SJCRH30 (cell line): ENCODE results near the gene NOD1. TPM values are rescaled to one million over a fixed set of nuclear protein-coding genes. Genes with fewer than 3 reads are reported as not detected.
"Not testable (repeated sequence)": the region's sequence is repeated elsewhere in the genome, so short reads cannot be mapped to it uniquely, and the experiment has no call there.

Experiments used
- DNase-seq, 2 experiments: peaks; one replicate each; pipeline ENCODE4 v3.0.0-alpha.2; 2015 to 2020
- H3K27ac ChIP-seq: fragments of 250-450 bp; sonication (Bioruptor Pico); 2 replicates; pipeline ENCODE4 v1.5.1; 2020; ENCODE audit warnings: mild to moderate bottlenecking, moderate library complexity
- H3K27me3 ChIP-seq: fragments of 250-450 bp; sonication (Bioruptor Pico); 2 replicates; pipeline ENCODE4 v1.5.1; 2020; ENCODE audit warnings: mild to moderate bottlenecking, moderate library complexity
- H3K36me3 ChIP-seq: fragments of 250-450 bp; sonication (Bioruptor Pico); 2 replicates; pipeline ENCODE4 v1.5.1; 2020; ENCODE audit warnings: mild to moderate bottlenecking, moderate library complexity
- H3K4me1 ChIP-seq: fragments of 250-450 bp; sonication (Bioruptor Pico); 2 replicates; pipeline ENCODE4 v1.5.1; 2020; ENCODE audit warnings: mild to moderate bottlenecking, moderate library complexity
- H3K4me3 ChIP-seq: fragments of 250-450 bp; sonication (Bioruptor Pico); 2 replicates; pipeline ENCODE4 v1.5.1; 2020; ENCODE audit warnings: mild to moderate bottlenecking, moderate library complexity
- H3K9me3 ChIP-seq: fragments of 250-450 bp; sonication (Bioruptor Pico); replicated peaks from 2 replicates; pipeline ENCODE4 v1.5.1; 2020; ENCODE audit warnings: mild to moderate bottlenecking, moderate library complexity
- total RNA-seq: library from RNA; depleted of rRNA; stranded (reverse); fragments of >200 nt; shearing (Covaris generic); gene quantifications from 2 replicates; pipeline ENCODE4 v1.2.3, GENCODE V29; 2014; rRNA removed

The NOD1 gene, protein sequence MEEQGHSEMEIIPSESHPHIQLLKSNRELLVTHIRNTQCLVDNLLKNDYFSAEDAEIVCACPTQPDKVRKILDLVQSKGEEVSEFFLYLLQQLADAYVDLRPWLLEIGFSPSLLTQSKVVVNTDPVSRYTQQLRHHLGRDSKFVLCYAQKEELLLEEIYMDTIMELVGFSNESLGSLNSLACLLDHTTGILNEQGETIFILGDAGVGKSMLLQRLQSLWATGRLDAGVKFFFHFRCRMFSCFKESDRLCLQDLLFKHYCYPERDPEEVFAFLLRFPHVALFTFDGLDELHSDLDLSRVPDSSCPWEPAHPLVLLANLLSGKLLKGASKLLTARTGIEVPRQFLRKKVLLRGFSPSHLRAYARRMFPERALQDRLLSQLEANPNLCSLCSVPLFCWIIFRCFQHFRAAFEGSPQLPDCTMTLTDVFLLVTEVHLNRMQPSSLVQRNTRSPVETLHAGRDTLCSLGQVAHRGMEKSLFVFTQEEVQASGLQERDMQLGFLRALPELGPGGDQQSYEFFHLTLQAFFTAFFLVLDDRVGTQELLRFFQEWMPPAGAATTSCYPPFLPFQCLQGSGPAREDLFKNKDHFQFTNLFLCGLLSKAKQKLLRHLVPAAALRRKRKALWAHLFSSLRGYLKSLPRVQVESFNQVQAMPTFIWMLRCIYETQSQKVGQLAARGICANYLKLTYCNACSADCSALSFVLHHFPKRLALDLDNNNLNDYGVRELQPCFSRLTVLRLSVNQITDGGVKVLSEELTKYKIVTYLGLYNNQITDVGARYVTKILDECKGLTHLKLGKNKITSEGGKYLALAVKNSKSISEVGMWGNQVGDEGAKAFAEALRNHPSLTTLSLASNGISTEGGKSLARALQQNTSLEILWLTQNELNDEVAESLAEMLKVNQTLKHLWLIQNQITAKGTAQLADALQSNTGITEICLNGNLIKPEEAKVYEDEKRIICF
- 6.4 and 11.4 TPM in 2 replicates for total RNA-seq

DNA sequence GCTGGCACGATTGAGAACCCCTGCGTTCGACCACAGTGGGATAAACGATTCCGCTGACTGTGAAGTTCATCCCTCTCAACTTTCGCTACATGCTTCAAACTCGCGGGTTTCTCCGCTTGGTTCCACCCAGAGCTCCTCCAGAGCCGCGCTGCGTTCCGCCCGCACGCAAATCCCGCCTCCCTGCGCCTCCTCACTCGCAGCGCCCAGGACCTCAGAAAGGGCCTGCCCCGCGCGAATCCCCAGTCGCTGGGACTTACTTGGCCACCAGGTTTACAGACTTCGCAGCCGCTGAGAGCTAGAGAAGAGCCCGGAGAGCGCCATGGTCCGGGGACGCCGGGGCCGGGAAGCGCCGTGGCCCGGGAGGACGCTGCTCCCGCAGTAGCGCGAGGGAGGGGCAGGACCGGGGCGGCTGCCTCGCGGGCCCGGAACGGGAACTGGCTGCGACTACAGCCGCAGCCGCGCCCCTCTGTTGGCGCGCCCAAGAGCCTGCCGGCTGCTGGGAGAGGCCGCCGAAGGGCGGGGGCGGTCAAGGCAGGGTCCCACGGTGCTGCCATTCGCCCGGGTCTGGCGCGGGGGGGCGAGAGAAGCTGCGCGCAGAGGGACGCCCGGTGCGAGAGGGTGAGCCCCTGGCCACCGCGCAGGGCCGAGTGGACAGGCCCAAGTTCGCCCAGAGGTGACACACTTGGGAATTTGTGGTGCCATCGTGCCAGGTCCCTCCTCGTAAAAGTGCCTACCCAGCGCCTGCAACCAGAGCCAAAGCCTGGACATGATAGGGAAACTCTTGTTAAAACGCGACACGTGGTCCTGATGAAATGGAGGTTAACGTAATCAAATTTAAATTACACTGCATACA, at the start of gene NOD1:
TSS of gene NOD1 (minus strand) at position 436 of the 853 bp plus-strand sequence. CDS start 21,863 bp downstream, outside the sequence.
- no peaks in the 10 kb centered on the region for H3K36me3 ChIP-seq
- no peaks in the 10 kb centered on the region for H3K27me3 ChIP-seq
- H3K4me1 ChIP-seq, result no peaks in the 10 kb centered on the region
- peak within 1 kb of the TSS; percentile 75 for H3K27ac ChIP-seq
- H3K9me3 ChIP-seq, result no peaks in the 10 kb centered on the region
- H3K4me3 ChIP-seq, result peak within 1 kb of the TSS; percentile 82
- peak; percentile 78 to 82 for DNase-seq

DNA sequence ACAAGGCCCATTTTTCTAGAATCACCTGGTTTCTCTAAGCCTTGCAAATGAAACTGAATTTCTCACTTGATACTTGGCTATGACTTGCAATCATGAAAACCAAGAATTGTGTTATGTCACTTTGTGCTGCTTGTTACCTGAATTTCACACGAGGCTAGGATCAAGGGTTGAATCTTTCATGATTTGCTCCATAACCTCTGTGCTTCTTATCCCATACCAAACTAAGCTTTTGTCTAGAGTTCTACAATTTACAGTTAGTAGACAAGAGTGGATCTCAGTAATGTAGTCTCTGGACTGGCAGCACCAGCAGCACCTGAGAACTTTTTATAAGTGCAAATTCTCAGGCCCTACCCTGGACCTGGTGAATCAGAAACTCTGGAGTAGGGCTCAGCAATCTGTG, 48.7 kb upstream of the NOD1 start:
- H3K4me3 ChIP-seq, DNase-seq, H3K27me3 ChIP-seq: not testable (repeated sequence)

DNA sequence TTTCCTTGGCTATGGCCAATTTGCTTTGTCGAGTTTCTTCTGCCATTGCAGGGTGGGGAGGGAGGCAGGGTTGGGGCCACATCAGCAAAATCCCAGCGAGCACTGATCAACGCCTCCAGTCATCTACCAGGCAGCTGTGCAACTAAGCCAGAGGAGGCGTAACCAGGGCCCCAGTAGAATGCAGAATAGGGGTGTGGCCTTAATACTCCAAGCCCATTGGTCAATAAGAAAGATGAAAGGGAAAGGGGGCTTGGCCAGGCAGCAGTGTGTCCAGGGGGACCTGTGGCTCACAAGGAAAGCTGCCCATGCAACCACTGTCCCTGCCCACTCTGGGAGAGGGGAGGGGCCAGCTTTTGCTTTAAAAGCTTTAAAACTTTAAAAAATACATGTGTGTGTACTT, 47.6 kb upstream of the NOD1 start:
- peak; percentile 46 to 67 for DNase-seq
- H3K4me3 ChIP-seq, result no peak overlapping the region

More for the DNA sequence above, 48.7 kb upstream of the NOD1 start:
- not testable (repeated sequence) for H3K36me3 ChIP-seq, H3K9me3 ChIP-seq, H3K4me1 ChIP-seq, H3K27ac ChIP-seq

DNA sequence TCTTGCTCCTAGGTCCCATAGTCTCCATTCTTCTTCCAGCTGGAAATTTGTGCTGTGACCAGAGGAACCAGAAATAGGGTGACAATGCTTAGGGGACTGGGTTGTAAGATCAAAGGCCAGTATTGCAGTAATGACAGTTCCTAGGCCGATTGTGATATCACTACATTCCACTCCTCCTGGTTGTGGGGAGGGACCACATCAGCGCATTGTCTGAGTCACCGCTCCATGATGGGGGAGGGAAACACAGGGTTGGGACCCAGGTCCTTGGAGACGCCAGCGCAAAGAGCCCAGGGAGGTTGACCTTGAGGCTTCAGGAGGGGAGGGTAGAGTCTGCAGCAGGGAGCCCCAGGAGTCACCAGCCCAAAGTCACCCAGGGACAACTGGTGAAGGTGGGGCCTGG, 46.8 kb upstream of the NOD1 start:
- Histone ChIP-seq H3K9me3 (no peaks in the 10 kb centered on the region), H3K4me1 (no peaks in the 10 kb centered on the region), H3K27me3 (no peaks in the 10 kb centered on the region), H3K36me3 (no peaks in the 10 kb centered on the region), H3K27ac (no peak overlapping the region), H3K4me3 (no peak overlapping the region)
- DNase-seq, result no peak

More for the DNA sequence above, 47.6 kb upstream of the NOD1 start:
- H3K27ac ChIP-seq, result no peak overlapping the region
- H3K9me3 ChIP-seq, result no peaks in the 10 kb centered on the region
- H3K27me3 ChIP-seq, result no peaks in the 10 kb centered on the region
- no peaks in the 10 kb centered on the region for H3K4me1 ChIP-seq
- H3K36me3 ChIP-seq, result no peaks in the 10 kb centered on the region

DNA sequence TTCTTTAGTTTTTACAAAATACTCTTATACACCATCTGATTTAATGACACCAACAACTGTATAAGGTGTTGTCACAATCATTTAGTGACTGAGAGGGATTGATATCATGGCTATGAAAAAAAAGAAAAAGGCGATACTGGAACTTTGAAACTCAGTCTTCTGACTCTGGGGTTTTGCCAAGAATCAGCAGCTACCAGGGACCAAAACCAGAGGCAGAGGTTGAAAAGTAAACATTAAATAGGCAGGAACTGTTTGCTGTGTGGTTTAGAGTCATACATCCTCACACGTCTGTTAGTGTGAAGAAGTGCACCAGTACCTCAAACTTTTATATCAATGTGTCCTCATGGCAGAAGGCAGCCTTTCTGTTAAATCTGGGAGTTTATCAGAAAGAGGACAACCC, 46.0 kb upstream of the NOD1 start:
- Histone ChIP-seq H3K4me1 (no peaks in the 10 kb centered on the region), H3K9me3 (no peaks in the 10 kb centered on the region), H3K27me3 (no peaks in the 10 kb centered on the region), H3K4me3 (no peak overlapping the region), H3K36me3 (no peaks in the 10 kb centered on the region), H3K27ac (no peak overlapping the region)
- no peak for DNase-seq

DNA sequence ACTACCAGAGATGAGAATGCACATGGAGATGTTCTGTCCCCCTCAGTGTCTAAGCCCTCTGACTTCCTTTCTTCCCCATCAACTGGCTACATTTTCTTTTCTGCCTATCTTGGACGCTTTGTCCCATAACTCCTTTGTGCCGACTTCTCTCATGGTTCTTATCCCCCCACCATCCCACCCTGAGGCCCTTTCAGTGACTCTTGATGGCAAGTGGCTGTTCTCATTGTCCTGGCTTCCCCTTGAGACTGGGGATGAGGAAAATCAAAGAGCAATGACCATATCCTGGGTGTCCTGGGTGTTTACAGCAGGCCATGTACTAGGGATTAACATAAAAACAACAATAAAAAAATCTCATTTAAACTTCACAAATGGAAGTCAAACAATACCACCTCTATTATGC, 44.9 kb upstream of the NOD1 start:
- H3K27ac ChIP-seq, result no peak overlapping the region
- no peaks in the 10 kb centered on the region for H3K36me3 ChIP-seq
- no peaks in the 10 kb centered on the region for H3K27me3 ChIP-seq
- H3K4me1 ChIP-seq, result no peaks in the 10 kb centered on the region
- H3K9me3 ChIP-seq, result no peaks in the 10 kb centered on the region
- no peak for DNase-seq
- H3K4me3 ChIP-seq, result no peak overlapping the region

DNA sequence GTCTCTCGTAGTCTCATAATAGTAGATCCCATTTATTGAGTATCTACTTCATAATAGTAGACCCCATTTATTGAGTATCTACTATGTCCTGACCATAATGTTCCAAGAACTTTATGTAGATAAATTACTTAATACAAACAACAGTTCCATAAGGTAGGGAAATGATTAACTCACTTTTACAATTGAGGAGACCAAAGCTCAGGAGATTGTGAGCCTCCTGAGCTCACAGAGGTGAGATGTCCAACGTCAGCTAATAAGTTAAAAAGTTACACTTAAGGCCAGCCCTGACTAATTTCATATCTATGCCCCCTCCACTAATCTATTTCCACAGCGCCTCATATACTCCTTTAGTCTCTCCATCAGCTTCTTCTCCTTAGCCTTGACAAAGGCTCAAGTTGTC, 43.6 kb upstream of the NOD1 start:
- no peaks in the 10 kb centered on the region for H3K9me3 ChIP-seq
- no peaks in the 10 kb centered on the region for H3K4me1 ChIP-seq
- H3K4me3 ChIP-seq, result no peak overlapping the region
- H3K27me3 ChIP-seq, result no peaks in the 10 kb centered on the region
- no peak for DNase-seq
- H3K36me3 ChIP-seq, result no peaks in the 10 kb centered on the region
- no peak overlapping the region for H3K27ac ChIP-seq

DNA sequence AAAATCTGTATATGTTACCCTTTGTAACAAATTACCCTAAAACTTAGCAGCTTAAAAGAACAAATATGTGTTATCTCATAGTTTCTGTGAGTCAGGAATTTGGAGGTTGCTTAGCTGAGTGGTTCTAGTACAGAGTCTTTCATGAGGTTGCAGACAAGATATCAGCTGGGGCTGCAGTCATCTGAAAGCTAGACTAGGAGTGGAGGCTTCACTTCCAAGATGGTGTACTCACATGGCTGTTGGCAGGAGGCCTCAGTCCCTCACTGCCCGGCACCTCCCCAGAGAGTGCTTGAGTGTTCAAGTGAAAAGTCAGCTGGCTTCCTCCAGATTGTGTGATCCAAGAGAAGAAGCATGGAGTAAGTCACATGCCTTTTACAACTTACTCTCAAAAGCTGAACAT, 42.9 kb upstream of the NOD1 start:
- DNase-seq, result no peak
- H3K27ac ChIP-seq, result no peak overlapping the region

DNA sequence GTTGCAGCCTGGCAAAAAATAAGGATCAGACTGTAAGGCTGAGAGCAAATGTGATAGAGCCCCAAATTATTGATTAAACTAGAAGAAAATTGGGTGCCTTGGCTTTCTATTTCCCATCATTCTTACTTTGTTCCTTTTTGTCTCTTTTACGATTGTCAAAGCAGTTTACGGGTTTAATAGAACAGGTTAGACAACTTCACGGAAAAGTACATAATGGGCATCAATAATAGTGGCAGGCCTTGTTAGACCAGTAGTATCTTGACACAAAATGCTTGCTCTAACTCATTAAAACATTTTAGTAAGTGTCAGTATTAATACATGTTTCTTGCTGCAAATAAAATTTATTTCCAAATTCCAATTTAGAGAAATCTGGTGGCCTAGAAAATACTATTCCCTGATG, 40.5 kb upstream of the NOD1 start:
- no peak for DNase-seq
- Histone ChIP-seq H3K9me3 (no peaks in the 10 kb centered on the region), H3K4me1 (no peaks in the 10 kb centered on the region), H3K27me3 (no peaks in the 10 kb centered on the region), H3K4me3 (no peak overlapping the region), H3K27ac (no peak overlapping the region), H3K36me3 (no peaks in the 10 kb centered on the region)

More for the DNA sequence above, 42.9 kb upstream of the NOD1 start:
- no peaks in the 10 kb centered on the region for H3K9me3 ChIP-seq
- H3K4me3 ChIP-seq, result no peak overlapping the region
- no peaks in the 10 kb centered on the region for H3K4me1 ChIP-seq
- H3K27me3 ChIP-seq, result no peaks in the 10 kb centered on the region
- no peaks in the 10 kb centered on the region for H3K36me3 ChIP-seq

DNA sequence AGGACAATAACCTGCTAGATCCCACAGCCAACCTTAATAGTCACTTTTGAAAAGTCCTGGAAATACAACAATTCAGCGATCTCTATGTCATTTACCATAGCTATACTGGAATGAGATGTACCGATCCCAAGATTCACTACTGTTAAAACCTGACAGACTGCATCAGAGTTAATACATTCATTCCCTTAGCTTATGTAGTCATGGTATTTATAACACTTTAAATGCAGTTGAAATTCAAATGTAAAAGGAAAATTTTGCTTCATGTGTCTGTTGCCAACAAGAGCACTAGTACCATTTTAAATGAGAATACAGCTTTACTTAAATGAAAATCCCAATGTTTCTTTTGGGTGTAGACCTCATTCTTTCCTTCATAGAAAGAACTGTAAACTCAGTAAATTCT, 37.2 kb upstream of the NOD1 start:
- Histone ChIP-seq H3K9me3 (no peaks in the 10 kb centered on the region), H3K36me3 (no peaks in the 10 kb centered on the region; the same call in 1 of the 2 replicates), H3K4me3 (no peak overlapping the region), H3K4me1 (no peaks in the 10 kb centered on the region; the same call in 1 of the 2 replicates), H3K27ac (no peak overlapping the region), H3K27me3 (no peaks in the 10 kb centered on the region)
- no peak for DNase-seq

DNA sequence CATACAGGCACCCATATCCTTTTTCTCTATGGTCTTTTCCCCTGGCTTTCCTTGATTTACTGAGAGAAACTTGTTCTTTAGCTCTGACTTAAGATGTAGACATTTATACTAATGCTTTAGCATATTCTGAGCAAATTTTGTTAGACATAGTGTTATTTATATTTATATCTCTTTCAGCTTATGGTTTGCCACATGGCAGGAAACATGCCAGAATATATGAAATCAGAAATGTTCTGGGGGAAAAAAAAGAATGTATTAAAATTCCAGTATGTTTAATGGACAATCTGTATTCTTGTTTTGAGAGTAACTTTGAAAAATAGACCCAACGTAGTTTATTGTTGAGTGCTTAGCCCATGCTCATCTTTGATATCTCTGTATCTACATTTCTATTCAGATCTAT, 36.2 kb upstream of the NOD1 start:
- H3K27me3 ChIP-seq, result no peaks in the 10 kb centered on the region
- peaks cover 1% of the 10 kb centered on the region for H3K4me1 ChIP-seq
- no peak overlapping the region for H3K27ac ChIP-seq
- no peaks in the 10 kb centered on the region for H3K9me3 ChIP-seq
- H3K4me3 ChIP-seq, result no peak overlapping the region
- no peaks in the 10 kb centered on the region; the same call in 1 of the 2 replicates for H3K36me3 ChIP-seq
- no peak for DNase-seq

DNA sequence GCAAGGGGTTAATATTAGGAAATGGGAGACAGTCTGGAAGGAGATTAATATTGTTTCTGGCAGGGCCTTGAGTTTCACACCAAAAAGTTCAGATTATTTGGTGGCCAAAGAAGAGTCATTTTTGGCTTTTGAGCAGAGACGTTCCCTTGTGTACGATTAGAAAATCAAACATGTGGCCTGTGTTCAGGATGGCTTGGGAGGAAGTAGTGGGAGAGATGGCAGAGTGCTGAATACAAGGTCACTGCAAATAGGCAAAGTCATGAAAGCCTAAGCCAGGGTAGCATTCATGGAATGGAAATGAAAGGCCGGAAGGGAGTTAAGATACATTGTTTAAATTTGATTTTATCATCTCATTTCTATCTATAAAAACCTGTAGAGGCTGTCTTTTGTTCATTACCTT, 35.6 kb upstream of the NOD1 start:
- Histone ChIP-seq H3K27me3 (no peaks in the 10 kb centered on the region), H3K4me3 (no peak overlapping the region), H3K27ac (no peak overlapping the region), H3K9me3 (no peaks in the 10 kb centered on the region), H3K4me1 (peaks cover 3% of the 10 kb centered on the region), H3K36me3 (no peaks in the 10 kb centered on the region; the same call in 1 of the 2 replicates)
- DNase-seq, result no peak

DNA sequence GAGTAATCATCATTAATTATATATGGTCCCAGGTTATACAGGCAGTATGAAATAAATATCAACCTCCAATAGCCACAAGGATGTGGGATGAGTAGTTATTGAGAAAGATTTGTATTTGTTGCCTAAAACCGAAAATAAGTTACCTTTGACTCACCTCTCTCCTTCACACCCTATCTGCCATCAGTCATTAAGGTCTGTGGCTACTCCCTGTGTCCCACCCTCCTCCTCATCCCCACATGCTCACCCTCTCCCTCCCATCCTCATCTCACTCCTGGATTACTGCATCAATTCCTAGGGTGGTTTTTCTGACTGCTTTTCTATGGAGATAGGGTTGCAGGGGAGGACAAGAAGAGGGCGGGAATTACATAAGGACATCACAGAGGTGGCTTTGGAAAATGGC, 35.2 kb upstream of the NOD1 start:
- Histone ChIP-seq H3K27ac (no peak overlapping the region), H3K27me3 (no peaks in the 10 kb centered on the region), H3K4me3 (no peak overlapping the region), H3K4me1 (peaks cover 3% of the 10 kb centered on the region), H3K36me3 (no peaks in the 10 kb centered on the region; the same call in 1 of the 2 replicates), H3K9me3 (no peaks in the 10 kb centered on the region)
- DNase-seq, result no peak

DNA sequence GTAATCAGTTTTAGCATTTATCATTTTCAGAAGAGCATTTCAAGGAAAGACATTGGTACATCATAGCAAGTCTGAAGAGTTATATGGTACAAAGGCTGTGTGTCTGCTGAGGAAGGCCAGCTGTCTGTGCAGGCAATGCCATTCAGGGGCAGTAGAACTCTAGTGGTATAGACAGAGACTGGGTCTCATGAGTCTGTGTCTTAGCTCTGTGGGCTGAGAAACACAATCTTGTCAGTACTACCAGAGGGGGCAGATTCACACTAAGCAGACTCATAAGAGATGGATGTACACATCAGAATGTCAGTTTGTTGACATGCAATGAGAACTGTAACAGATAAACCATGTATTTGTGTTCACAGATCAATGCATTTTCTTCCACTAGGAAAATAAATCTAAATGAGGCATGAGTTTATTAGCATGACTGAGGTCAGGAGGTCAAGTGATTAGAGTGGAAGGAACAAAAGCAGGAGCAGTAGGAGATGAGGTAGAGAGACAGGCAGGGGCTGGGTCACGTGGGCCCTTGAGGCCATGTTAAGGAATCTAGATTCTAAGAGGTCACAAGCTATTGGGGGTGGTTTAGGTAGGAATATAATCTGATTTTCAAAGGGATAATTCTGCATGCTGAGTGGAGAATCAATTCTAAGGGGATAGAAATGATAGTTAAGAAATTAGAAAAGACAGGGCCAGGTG, 33.5 kb upstream of the NOD1 start:
- Histone ChIP-seq H3K36me3 (no peaks in the 10 kb centered on the region; the same call in 1 of the 2 replicates), H3K4me3 (no peak overlapping the region), H3K4me1 (peaks cover 3% of the 10 kb centered on the region), H3K9me3 (peaks cover 3% of the 10 kb centered on the region; the same call in 1 of the 2 replicates), H3K27ac (no peak overlapping the region), H3K27me3 (no peaks in the 10 kb centered on the region)
- DNase-seq, result peak in 1 of 2 experiments; percentile 27
